OCI-LY3 (cell line): ENCODE data around the gene TRIM13.

Source experiments
- H2AFZ ChIP-seq: fragments of 200-600, 300-600 bp; shearing (Covaris generic); 2 replicates; pipeline ENCODE4 v1.6.0; 2014; ENCODE audit warnings: antibody characterized with exemption, low read depth, low read length
- H3K27ac ChIP-seq: fragments of 200-600, 300-600 bp; sonication (generic); 2 replicates; pipeline ENCODE4 v1.5.1; 2014; ENCODE audit warnings: mild to moderate bottlenecking, low read length, moderate library complexity, mixed read lengths
- H3K27me3 ChIP-seq: fragments of 200-600, 300-600 bp; sonication (generic); 2 replicates; pipeline ENCODE4 v1.6.1; 2014; ENCODE audit warnings: low read depth, low read length, mixed read lengths
- H3K36me3 ChIP-seq: fragments of 200-600, 300-600 bp; sonication (generic); replicated peaks from 2 replicates; pipeline ENCODE3; 2014; ENCODE audit warnings: low read depth, low read length, mixed read lengths
- H3K4me1 ChIP-seq: fragments of 300-600, 200-600 bp; sonication (generic); 2 replicates; pipeline ENCODE4 v1.6.1; 2014; ENCODE audit warnings: low read length, mixed read lengths
- H3K4me2 ChIP-seq: fragments of 200-600, 300-600 bp; sonication (generic); 2 replicates; pipeline ENCODE4 v1.6.1; 2014; ENCODE audit warnings: low read length, mixed read lengths
- H3K4me3 ChIP-seq: fragments of 300-600, 200-600 bp; sonication (generic); 2 replicates; pipeline ENCODE4 v1.5.1; 2014; ENCODE audit warnings: antibody characterized with exemption, mild to moderate bottlenecking, low read length, moderate library complexity
- H3K79me2 ChIP-seq: fragments of 300-600, 200-600 bp; shearing (Covaris generic); 2 replicates; pipeline ENCODE4 v1.6.1; 2014; ENCODE audit warnings: mild to moderate bottlenecking, low read length, mixed read lengths
- H3K9ac ChIP-seq: fragments of 300-600, 200-600 bp; shearing (Covaris generic); 2 replicates; pipeline ENCODE4 v1.6.0; 2014; ENCODE audit warnings: mild to moderate bottlenecking, low read length, moderate library complexity
- H3K9me3 ChIP-seq: fragments of 200-600, 300-600 bp; shearing (Covaris generic); 2 replicates; pipeline ENCODE4 v1.6.1; 2014; ENCODE audit warnings: low read length, mixed read lengths; ENCODE audit not compliant: insufficient read depth
- H4K20me1 ChIP-seq: fragments of 200-600, 300-600 bp; sonication (generic); 2 replicates; pipeline ENCODE4 v1.6.1; 2016; ENCODE audit warnings: low read length, mixed read lengths; ENCODE audit not compliant: insufficient read depth
- EZH2phosphoT487 ChIP-seq: fragments of 200-600 bp; shearing (Covaris generic); IDR thresholded peaks from 2 replicates; pipeline ENCODE4 v1.6.1; 2018; ENCODE audit warnings: antibody characterized with exemption, mixed run types, low read depth
- TF ChIP-seq, protein P1 (sequence below): fragments of 200-600, 300-600 bp; sonication (generic); IDR thresholded peaks from 2 replicates; pipeline ENCODE4 v1.5.1; 2014; ENCODE audit warnings: antibody characterized with exemption, low read length, low read depth

The TRIM13 gene

DNA sequence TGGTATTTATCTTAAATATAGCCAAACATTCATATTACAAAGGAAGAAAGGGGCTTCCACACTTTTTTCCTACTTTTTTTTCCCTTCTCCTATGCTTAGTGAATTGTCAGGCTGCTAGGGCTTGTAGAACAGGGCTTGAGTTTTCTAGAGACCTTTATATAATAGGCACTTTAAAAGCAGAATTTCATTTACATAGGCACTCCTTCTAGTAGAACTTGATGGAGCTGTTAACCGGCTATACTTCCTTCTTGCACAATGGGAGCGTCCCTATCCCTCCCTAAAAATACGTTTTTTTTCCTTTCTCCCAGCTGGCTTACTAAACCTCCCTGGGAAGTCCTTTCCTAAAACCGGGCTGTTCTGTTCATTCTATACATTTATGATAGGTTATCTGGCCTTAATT, 1.1 kb downstream of the TRIM13 start:
- Histone ChIP-seq H3K4me2 (peak overlapping the region; percentile 77), H2AFZ (no peak overlapping the region), H3K27me3 (no peaks in the 10 kb centered on the region), H3K36me3 (peaks cover 22% of the 10 kb centered on the region), H3K4me1 (peaks cover 17% of the 10 kb centered on the region), H3K9me3 (no peaks in the 10 kb centered on the region), H3K9ac (peak overlapping the region; percentile 90), H3K79me2 (peaks cover 18% of the 10 kb centered on the region), H3K27ac (peak overlapping the region; percentile 85), H3K4me3 (peak overlapping the region; percentile 83), H4K20me1 (0 out of 2 replicates have a peak, but pooled peaks cover 5% of the 10 kb centered on the region)
- TF ChIP-seq EZH2phosphoT487 = no peak
- TF ChIP-seq, protein P1, sequence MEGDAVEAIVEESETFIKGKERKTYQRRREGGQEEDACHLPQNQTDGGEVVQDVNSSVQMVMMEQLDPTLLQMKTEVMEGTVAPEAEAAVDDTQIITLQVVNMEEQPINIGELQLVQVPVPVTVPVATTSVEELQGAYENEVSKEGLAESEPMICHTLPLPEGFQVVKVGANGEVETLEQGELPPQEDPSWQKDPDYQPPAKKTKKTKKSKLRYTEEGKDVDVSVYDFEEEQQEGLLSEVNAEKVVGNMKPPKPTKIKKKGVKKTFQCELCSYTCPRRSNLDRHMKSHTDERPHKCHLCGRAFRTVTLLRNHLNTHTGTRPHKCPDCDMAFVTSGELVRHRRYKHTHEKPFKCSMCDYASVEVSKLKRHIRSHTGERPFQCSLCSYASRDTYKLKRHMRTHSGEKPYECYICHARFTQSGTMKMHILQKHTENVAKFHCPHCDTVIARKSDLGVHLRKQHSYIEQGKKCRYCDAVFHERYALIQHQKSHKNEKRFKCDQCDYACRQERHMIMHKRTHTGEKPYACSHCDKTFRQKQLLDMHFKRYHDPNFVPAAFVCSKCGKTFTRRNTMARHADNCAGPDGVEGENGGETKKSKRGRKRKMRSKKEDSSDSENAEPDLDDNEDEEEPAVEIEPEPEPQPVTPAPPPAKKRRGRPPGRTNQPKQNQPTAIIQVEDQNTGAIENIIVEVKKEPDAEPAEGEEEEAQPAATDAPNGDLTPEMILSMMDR = no peak

DNA sequence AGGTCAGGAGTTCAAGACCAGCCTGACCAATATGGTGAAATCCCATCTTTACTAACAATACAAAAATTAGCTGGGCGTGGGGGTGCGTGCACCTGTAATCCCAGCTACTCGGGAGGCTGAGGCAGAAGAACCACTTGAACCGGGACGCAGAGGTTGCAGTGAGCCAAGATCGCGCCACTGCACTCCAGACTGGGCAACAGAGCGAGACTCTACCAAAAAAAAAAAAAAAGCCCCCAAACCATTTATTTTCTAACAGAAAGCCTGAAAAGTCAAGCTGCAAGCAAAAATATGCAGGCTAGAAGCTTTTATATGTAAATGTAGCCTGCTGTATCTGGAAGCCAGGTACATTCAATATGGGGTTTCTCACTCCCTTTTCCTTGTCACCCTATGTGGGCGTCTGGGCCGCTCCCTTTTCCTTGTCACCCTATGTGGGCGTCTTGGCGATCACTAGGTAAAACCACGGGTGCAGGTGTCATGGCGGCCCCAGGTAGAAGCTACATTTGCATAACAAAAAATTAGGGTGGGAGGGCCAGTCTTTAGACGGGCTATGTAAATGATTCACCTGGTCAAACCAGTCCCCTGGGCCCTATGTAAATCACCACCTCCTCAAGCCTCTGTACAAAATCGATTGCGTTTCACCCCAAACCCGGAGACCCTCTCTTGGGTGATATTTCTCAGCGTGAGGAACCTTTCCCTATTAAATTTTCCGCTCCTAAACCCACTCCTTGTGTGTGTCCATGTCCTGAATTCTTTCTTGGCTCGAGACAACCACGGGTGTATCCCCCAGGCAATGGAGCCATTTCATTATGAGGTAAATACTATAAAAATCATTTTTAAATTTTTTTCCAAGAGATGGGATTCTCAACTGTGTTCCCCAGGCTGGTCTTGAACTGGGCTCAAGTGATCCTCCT, 2.1 kb downstream of the TRIM13 start:
- Histone ChIP-seq H3K79me2 (peaks cover 18% of the 10 kb centered on the region), H3K36me3 (peaks cover 31% of the 10 kb centered on the region), H3K9me3 (no peaks in the 10 kb centered on the region), H3K4me3 (no peak overlapping the region), H3K9ac (no peak overlapping the region), H4K20me1 (0 out of 2 replicates have a peak, but pooled peaks cover 5% of the 10 kb centered on the region), H3K27ac (no peak overlapping the region), H2AFZ (no peak overlapping the region), H3K4me1 (peaks cover 17% of the 10 kb centered on the region), H3K4me2 (no peak overlapping the region), H3K27me3 (no peaks in the 10 kb centered on the region)
- TF ChIP-seq EZH2phosphoT487 = no peak
- TF ChIP-seq, protein P1 = no peak

DNA sequence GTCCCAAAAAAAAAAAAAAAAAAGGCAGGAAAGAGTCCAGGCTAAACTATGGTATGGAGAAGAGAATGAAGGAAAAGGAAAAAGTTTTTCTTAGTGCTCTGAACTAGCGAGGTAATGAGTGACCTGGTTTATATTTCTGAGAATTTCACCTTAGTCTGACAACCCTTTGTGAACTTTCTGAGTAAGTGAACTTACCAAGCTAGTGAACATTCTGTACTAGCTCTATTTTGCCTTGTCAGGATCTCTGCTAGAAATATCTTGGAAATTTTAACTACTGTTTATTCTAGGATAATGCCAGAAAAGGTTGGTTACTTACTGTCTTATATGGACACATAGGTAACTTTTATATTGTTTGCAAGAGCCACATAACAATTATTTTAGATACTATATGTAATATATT, 4.4 kb downstream of the TRIM13 start:
- Histone ChIP-seq H3K4me2 (no peak overlapping the region), H3K36me3 (peaks cover 39% of the 10 kb centered on the region), H3K27ac (no peak overlapping the region), H3K27me3 (no peaks in the 10 kb centered on the region), H3K9me3 (no peaks in the 10 kb centered on the region), H4K20me1 (peaks cover 8% of the 10 kb centered on the region; the same call in 1 of the 2 replicates), H3K9ac (no peak overlapping the region), H2AFZ (no peak overlapping the region), H3K4me3 (no peak overlapping the region), H3K4me1 (peaks cover 8% of the 10 kb centered on the region), H3K79me2 (peaks cover 33% of the 10 kb centered on the region)
- TF ChIP-seq, protein P1 = no peak
- TF ChIP-seq EZH2phosphoT487 = no peak

DNA sequence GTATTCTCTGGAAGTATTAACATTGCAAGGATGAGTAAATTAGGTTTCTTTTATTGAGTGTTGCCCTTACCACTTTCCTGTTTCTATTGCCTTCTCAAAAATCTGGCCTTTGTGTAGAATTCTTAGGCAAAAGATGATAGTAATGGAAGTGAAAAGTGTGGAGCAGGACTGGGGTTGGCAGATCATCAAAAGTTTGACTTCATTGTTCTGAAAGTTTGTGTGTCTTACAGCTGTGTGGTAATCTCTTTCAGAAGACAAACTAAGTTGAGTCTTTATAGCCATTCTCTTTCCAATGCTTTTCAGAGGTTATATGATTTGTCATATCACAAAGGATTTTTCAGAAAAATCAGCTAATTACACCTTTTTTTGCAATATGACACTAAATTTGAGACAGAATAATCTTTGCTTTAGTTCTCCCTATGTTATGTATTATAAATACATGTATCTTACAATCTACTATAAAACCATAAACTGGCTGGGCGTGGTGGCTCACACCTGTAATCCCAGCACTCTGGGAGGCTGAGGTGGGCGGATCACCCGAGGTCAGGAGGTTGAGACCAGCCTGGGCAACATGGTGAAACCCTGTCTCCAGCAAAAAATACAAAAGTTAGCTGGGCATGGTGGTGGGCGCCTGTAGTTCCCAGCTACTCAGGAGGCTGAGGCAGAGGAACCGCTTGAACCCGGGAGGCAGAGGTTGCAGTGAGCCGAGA, 9.7 kb downstream of the TRIM13 start:
- Histone ChIP-seq H3K4me1 (no peaks in the 10 kb centered on the region), H3K27me3 (no peaks in the 10 kb centered on the region), H4K20me1 (peaks cover 20% of the 10 kb centered on the region; the same call in 1 of the 2 replicates), H3K36me3 (peaks cover 44% of the 10 kb centered on the region), H3K27ac (no peak overlapping the region), H3K9ac (no peak overlapping the region), H3K4me3 (no peak overlapping the region), H3K79me2 (peaks cover 32% of the 10 kb centered on the region; the same call in 1 of the 2 replicates), H3K9me3 (no peaks in the 10 kb centered on the region), H2AFZ (no peak overlapping the region), H3K4me2 (no peak overlapping the region)
- TF ChIP-seq, protein P1 = no peak
- no peak for TF ChIP-seq EZH2phosphoT487
